Umbilical cord (tissue), 2 donors: ENCODE measurements around the gene SYNDIG1. TPM values are rescaled to one million over a fixed set of nuclear protein-coding genes. Genes with fewer than 3 reads are reported as not detected.

Experiments used
- DNase-seq: peaks from one replicate; pipeline ENCODE4 v3.0.0-alpha.2; 2015; ENCODE audit warnings: low spot score
- total RNA-seq: library from RNA; depleted of rRNA; stranded (reverse); fragments of >200 nt; gene quantifications from one replicate; pipeline ENCODE4 v1.2.3, GENCODE V29; 2014; ENCODE audit warnings: low replicate concordance; ENCODE audit not compliant: insufficient read depth

The SYNDIG1 gene
- total RNA-seq, 1 donor from 2014 or later: 6.3 TPM

DNA sequence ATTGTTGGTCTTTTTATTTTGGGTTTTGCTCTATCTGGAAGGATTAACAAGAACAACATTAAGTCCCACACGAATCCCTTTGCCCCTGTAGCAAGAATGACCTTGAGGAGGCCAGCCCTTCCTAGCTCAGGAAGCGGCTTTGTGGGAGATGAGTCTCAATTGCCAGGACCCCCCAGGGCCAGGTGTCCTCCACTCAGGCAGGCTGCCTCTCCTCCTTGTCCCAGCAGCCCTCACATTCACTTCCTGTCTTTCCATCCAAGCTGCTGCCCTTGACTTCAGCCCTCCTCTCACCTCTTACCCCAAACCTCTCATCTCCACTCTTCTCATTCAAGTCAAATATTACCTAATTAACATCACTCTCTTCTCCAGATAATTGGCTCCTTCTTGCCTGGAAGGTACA, 22.6 kb upstream of the SYNDIG1 start:
- DNase-seq: no peak

DNA sequence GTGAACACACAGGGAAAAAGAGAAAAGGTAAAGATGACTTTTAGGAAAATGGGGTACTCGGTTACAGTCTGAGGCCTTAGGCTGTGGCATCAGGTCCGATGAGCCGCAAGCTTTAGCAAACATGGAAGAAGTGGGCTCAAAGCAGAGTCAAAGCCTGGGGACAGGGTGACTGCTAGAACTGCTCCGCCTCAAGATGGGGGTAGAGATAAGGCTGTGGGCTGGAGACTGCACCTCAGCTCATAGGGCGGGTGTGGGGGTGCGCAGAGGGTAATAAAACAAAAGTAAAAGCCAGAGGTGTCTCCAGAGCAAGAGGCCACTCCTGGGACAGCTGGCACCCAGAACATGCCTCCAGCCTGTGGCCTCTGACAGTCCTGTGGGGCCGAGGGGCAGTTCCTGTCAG, 21.3 kb upstream of the SYNDIG1 start:
- no peak for DNase-seq

DNA sequence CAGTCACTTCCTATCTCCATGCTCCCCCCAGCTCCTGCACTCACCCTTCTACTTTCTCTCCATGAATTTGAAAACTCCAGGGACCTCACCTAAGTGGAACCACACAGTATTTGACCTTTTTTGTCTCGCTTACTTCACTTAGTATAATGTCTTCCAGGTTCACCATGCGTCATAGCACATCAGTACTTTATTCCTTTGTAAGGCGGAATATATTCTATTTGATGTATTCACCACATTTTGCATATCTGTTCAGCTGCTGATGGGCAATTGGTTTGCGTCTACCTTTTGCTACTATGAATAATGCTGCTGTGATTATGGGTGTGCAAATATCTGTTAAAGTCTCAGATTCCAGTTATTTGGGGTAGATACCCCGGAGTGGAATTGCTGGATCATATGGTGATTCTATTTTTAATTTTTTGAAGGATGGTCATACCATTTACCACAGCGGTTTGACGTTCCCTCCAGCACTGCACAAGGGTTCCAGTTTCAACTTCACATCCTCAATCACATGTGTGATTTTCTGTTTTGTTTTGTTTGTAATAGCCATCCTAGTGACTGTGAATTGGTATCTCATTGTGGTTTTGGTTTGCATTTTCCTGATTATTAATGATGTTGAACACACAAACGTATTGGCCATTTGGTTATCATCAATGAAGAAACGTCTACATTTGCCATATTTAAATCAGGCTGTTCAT, 20.3 kb upstream of the SYNDIG1 start:
- DNase-seq: no peak

DNA sequence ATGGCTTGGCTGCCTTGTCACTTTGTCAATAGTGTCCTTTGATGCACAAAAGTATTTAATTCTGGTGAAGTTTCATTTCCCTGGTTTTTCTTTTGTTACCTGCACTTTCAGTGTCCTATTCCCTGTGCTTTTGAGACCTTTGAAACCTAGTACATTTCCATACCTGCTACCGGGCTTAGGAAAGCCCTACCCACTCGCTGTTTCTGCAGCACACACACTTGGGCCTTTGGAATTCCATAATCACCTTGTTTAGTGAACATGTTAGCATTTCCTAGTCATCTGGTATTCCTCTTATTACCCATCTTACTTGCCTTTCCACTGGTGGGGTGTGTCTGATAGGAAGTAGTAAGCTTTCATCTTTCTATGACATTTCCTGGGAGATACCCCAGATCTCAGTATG, 19.3 kb upstream of the SYNDIG1 start:
- no peak for DNase-seq

DNA sequence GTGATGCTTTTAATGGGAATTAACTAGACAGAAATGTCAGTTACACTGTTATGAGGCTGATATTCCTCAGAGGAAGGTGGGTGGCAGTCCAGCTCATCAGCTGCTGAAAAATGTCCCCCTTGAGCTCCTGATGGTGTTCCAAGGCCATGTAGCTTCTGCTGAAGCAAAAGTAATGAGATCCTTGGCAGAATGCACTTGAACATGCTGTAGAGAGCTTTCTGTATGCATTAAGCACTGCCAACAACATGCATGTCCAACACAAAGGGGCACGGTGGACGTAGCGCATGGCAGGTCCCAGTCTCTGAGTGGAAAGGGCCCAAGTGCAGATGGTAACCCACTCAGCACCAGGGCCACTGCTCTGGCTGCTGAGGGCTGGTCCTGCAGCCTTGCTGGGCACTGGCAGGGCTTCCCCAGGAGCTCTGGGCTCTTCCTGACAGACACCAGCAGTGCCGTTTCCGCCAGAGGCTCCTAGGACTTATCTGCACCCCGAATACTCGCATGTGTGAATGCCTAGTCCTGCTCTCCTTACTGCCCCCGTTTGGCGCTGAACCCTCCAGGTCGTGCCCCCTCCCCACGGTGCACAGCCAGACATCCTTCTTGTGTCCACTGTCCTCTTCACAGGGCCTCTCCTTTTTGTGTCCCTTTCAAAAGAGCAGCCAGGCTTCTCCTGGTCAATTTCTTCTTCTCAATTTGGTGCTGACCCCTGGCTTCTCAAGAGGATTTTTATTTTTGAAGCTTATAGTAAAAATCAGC, 18.6 kb upstream of the SYNDIG1 start:
- DNase-seq: no peak

DNA sequence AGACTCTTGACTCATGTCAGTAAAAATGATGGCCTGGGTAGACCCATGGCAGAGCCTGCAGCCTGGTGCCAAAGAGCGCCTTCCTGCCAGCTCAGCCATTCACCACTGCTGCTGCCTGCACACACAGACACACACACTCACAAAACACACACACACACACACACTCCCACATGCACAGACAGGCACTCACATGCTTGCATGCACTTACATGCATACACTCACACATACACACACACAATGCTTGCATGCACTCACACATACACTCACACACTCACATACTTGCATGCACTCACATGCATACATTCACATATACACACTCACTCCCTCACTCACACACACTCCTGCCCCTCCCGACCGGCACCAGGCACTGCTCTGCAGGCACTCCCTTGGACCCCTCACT, 18.0 kb upstream of the SYNDIG1 start:
- no peak for DNase-seq

DNA sequence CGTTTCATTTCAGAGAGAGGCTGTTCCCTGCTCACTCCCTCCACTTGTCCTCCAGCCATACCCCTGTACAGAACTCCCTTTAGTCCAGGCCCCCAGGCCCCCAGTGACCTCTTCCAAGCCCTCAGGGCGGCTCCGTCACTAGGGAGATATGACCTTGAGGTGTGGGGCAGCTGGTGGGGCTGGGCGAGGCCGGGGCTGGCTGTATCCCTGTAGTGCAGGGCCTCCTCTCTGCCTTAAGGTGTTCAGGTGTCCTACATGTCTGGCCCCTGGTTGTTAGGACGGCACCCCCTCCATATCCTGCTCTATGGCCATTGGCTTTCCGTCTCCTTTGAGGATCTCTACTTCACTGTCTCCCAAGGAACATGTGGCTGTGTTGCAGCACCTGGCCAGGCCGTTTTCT, 17.4 kb upstream of the SYNDIG1 start:
- no peak for DNase-seq

DNA sequence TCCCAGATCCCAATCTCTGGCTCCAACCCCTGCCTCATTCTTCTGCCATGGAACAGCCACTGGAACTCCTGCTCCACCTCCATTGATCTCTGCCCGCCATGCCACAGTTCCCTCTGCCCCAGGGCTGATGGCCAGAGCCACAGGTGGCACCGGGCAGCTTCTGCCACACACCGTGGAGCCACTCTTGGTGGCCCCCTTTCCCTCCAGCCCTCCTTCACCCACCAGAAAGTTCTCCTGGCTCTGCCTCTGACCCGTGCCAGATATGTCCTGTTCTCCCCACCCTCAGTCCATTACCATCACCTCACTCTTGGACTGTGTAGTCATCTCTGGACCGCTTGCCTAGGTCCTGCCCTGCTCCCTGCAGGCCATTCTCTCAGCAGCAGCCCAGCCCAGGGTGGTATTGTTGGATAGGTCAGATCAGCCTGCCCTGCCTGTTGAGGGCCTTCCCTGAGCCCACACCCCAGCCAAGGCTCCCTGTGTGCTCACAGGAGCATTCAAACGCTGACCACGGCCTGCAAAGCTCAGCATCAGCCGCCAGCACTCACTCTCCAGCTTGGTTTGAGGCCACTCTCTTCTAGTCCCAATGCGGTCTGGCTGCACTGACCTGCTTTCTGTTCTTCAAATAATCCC, 16.8 kb upstream of the SYNDIG1 start:
- DNase-seq: no peak

DNA sequence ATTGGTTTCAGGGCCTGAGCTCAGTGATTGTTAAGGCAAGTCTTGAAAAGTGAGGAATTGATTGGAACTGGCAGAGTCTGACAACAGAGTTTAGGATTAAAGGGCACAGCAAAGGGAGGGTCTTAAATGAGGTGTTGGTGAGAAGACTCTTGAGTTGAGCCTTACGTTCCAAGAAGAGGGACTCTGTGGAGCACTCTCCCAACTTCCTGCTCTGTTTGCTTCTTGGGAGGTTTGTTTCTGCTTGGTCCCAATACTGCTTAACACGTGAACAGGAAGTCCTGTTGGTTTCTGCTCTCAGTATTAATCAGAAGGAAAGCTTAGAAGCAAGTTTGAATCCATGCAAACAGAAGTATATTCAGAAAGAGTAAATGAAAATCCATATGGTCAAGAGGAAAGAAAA, 15.6 kb upstream of the SYNDIG1 start:
- no peak for DNase-seq

DNA sequence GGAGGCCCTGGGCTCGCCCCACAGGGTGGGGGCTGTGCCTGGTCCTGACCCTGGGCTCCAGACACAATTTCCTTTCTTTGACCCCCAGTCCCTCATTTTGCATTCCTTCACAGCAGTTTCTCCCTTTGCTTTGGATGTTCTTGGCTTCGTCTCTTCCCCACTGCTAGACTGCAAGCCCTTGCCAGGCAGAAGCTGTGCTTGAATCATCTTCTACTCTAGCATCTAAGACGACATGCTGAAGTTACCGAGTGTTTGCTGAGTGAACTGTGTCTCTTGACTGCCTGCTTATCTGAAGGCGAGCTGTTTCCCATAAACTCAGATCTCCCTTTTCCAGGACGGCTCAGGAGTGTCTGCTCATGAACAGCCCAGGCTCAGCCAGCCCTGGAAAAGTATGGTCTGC, 14.3 kb upstream of the SYNDIG1 start:
- DNase-seq: no peak

DNA sequence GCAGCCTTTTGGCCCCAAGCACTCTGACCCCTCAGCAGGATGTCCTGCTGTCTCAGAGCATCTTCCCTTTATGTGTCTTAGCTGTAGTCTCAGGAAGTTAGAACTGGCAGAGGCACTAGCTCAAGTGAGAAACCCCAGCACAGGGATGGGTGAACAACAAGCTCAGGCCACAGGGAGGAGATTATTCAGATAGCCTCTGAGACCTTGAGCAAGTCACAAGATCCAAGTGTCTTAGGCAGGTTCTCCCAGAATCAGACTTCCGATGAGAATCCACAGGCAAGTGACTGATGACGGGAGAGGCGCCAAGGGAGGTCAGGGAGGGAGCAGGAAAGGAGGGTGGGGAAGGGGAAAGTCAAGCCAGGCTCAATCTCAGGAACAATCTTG, 13.0 kb upstream of the SYNDIG1 start:
- no peak for DNase-seq

DNA sequence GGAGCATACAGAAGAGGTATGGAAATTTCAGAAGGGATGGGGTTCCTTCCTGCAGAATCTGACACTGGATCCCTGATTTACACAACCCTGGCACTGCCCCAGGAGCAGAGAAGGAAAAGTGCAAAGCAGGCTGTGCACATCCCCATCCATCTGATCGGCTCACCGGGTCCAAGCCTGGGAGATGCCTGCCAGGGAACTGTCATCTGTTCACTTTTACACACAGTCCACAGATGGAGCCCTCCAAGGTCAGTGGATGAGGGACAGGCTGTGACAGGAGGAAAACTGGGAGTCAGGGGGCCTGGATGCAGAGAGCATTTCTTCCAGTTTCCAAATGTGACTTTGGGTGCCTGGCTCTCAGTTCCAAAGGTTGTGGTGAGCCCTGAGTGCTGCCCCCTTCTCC, 11.0 kb upstream of the SYNDIG1 start:
- DNase-seq: no peak

DNA sequence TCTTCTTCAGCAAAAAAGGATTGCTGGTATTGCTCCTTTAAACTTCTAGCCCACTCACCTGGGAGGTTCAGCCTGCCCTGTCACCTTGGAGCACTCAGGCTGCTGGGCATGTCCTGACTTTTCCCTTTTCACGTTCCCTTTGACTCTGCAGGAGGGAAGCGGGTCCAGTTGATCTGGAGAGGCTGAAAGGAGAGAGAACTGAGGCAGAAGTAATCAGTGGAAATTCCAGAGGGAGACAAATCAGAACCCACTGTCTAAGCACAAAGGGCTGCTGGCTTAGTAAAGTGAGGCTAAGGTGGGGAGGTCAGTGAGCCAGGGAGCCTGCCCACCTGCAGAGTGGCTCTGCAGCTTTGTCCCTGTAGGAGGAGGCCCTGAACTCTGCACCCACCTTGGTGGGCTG, 9.7 kb upstream of the SYNDIG1 start:
- DNase-seq: no peak

DNA sequence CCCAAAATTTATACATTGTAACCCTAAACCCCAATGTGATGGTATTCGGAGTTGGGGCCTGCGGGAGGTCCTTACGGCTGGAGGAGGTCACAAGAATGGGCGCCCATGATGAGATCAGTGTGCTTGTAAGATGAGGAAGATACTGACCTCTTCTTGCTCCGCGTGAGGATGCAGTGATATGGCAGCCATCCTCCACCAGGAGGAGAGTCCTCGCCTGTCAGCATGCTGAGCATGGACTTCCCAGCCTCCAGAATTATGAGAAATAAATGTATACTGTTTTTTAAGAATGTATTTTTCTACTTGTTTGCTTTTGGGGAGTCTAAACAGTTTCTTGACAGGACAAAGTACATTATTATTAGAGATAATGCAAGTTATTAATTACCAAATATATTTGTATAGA, 8.7 kb upstream of the SYNDIG1 start:
- DNase-seq: no peak

DNA sequence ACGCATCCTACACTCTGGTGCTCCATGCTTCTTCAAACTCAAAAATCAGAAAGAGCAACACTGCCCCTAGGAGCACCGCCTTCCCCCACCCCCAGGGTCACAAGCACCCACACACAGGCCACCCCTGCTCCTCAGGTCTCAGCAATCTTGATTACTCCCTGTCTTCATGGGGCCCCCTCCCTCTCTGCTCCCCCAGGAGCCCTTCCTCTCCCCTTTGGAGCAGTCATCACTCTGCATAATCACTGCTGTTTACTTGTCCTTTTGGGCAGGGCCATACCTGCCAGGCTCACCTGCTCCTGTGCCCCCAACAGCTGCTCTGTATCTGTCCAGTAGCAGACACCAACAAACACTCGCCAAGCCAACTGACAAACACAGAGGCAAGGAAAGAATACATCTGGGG, 7.6 kb upstream of the SYNDIG1 start:
- no peak for DNase-seq

DNA sequence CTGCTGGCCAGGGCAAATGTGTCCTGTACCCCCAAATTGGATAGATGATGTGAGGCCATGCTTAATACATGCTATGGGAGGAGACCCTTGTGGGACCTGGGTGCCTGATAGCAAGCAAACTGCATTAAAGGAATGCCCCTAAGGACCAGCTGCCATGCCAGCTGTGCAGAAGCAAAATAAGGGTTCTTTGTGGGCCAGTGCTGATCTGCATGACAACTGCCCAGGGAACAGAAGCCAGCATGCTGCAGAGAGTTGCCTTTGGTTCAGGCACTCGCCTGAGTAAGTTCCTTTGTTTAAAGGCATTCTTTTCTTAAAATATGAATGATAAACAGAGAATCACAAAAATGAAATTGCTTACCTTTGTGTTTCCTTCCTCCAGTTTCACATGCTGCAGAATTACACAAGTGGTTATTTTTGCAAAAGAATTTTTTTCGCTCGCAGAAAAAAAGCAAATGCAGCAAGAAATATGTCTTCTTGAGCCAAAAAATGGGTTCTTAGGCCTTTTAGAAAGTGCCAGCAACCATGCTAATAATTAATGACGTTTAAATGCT, 6.9 kb upstream of the SYNDIG1 start:
- no peak for DNase-seq

DNA sequence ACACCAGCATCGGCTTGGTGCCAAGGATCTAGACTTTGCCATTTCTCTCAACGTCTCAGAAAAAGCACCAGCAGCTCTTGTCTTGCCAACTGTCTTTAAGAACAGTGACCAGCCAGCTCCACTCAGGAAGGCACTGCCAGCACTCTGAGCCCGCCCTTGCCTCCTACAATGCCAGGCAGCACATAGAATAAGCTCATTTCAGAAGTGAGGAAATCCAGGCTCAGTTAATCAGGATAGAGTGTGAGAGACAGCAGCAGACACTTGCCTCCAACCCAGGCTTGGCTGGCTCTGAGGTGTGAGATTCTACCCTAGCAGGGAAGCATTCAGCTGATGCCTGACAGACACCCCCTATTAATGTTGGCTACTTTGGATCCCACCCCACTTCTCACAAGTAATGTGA, 4.3 kb upstream of the SYNDIG1 start:
- no peak for DNase-seq

DNA sequence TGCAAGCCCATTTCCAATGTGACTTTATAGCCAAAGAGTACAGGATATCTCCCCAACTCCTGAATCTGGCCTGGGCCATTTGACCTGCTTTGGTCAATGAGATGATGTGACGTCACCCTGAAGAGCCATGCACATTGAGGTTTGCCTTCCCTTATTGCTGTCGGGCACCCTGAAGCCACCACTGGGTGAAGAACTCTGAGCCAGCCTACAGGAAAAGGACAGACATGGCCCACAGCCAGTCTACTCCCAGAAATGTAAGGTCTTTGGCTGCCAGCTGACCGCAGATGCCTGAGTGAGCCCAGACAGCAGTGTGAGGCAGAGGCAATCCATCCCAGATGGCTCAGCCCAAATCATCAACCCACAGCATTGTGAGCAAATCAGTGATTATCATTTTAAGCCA, 3.7 kb upstream of the SYNDIG1 start:
- peak; percentile 50 for DNase-seq

DNA sequence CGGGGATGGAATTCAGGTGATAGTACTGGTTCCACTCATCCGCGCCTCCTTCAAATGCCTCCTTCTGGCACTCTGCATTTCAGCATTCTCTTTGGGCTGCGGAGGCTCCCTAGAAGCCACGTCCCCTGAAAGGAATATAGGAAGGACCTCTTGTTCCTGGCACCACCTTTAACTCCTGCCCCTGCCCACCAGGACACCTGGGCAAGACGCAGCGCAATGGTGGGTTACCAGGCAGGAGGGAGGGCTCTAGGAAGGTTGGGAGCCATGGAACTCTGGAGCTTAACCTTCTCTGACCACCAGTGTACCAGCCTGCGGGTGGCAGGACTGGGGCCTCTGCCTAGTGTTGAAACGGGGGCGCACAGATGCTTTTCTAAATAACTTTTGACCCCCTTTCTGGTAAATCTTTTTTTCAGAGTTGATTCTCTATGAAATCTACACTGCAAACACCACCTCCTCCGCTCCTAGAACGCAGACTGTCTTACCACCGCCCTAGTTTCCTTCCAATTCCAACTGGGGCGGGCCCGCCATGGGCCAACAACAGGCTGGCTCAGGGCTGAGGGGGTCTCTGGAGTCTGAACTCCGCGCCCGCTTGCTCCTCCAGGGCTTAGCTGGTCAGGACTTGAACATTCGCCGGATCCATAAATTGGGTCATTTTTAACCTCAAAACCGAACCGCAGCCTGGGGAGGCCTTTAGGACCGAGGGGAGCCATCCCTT, 871 bp upstream of the SYNDIG1 start:
- DNase-seq: no peak

DNA sequence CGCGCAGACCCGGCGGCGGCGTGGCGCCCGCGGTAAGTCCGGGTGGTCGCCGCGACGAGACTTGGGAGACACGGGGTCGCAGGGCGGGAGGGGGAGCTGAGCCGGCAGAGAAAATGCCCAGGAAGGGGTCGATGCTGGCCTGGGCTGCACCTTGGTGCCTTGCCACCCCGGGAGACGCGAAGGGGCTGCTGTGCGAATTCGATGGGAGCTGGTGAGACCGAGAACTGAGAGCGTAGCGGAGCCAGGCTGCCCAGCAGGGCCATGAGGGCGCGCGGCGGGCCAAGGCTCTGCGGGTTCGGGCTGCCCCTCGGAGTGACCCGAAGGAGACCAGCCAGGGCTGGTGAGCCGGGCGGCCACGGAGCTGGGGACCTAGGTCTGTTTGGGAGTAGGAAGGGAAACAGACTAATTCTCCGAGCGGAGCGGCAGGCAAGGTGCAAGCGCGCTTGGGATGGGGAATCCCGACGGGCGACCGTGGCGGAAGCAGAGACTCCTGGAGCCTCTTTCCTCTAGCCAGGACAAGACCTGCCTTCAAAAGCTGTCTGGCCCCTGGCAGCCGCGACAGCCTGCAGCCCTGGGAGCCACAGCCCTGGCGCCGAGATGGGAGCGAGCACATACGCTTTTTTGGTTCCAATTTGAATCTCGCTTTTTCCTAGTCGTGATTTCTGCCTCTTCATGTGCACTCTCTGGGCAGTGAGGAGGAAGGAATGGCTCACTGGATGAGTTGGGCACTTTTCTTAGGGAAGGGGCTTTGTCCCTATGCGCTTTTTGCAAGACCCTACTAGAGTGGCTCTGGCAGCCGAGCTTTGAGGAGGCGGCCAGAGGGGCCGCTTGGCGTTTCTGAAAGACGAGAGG, 691 bp downstream of the SYNDIG1 start:
- no peak for DNase-seq
